ENCODE data around the gene AGAP1.

AGAP1 gene

DNA sequence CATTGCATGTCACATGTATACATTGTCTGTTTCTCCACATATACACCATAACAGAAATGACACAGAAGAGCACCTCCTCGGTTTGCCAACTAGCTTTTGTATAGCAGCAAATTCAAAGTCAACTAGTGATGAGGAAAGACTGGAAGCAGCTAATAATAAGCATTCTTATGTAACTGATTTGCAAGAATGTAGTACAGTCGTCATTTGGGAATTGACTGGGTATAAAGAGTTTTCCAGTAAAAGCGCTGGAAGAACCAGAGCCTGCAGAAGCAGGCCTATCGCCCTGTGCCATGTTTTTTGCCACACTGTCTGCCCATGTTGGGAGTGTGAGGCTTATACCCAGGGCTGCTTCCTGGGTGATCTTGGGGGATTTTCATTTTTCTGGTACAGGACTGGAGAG, 363.8 kb downstream of the AGAP1 start:
- DNase-seq: no peak

GRCh38 chr2:235858881-235859280, 365.0 kb downstream of the AGAP1 start:
- DNase-seq: peak; percentile 46

DNA sequence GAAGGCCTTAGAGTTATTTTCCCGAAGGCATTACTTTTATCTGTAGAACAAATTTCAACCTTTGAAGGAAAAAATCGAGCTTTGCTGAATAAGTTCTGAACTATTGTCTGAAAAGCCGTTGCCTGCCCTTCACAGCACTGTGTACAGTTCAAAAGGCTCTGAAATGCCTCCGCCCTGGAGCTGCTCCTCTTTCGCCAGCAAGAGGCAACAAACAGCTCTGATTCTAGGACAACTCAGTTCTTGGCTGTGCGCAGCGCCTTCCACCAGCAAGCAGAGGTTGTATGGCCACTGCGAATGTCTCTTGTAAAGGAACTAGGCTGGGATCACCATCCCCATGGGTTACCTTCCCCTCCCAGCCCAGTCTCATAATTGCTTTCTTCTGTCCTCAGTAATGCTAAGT, 365.8 kb downstream of the AGAP1 start:
- DNase-seq: peak; percentile 30

DNA sequence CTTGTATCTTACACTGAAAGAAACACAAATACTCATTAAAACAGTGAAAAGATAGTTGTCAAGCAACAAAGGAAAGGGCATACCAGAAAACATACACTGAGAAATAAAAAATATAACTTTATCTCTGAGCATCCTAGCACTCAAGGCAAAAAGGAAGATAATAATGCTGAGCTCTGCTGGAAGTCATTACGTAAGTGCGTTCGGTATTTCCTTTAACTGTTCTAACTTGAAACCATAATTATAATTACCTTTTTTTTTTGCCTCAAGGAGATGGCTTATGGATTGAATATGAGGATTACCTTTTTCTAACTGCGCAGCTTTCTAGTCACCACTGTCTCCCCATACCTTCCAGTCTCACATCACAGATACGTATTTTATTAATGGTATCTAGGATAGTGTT, 366.3 kb downstream of the AGAP1 start:
- DNase-seq: no peak

DNA sequence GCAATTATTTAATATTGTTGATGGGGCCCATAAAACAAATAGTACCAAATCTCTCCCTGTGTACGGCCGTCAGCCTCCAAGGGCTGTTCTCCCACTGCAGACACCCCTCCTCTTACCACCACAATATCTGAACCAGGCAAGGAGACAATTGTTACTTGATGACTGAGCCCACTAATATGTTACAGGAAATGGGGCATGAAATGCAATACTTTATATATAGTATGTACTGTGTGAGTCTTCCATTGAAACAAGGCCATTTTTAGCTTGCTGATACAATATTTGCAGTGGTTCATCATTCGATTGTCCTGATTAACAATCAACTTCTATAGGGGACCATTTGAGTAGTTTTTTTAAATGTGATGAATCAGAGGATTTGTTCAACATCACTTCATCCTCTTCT, 367.0 kb downstream of the AGAP1 start:
- DNase-seq: no peak

DNA sequence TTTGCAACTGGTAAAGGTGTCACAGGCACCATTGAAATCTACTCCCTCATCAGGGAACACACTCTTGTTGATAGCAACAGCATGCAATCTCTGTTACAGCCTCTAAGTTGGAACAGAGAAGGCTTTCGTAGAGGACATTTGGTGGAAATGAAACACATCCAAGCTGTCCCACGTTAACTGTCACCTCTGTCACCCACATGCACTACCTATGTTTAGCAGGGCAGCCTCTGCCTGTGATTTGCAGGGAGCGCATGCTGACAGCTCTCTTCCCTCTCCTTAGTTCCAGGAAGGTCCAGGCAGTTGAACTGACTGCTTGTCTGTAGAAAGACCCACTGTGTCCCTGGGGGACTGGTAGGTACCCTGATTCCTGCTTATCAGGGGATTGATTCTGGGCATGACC, 367.5 kb downstream of the AGAP1 start:
- DNase-seq: no peak

DNA sequence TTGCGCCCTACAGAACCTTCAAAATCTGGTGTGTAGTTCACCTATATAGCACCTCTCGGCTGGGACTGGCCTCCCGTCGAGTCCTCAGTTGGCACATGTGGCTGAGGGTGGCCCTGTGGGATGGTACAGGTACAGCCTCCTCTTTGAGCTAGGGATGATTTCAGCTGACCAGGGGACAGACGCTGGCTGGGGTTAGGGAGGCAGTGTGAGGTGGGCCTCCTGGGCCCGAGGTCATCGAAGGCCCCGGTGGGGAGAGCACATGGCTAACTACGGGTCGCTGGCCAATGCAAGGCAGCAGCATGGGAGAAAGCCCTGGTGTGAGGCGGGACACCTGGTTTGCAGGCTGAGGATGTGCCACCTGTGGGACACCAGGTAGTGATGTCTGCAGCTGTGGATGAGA, 369.6 kb downstream of the AGAP1 start:
- DNase-seq: no peak

DNA sequence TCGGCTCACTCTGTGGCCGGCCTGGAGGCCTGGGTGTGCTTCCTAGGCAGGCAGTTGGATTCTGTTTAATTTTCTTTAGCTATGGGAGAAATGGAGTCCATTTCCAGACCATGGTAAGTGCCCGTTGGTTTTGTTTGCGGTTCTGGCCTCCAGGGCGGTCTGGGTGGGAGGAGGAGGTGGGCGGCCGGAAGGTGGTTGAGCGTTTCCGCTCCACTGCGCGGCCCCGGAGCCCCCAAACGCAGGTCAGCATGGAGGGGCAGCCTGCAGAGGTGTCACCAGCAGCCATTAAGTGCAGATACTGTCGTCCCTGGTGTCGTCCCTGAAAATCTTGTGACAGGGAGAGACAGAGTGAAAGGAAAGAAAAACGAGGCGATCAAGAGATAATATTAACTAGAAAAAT, 370.5 kb downstream of the AGAP1 start:
- peak; percentile 51 for DNase-seq

GRCh38 chr2:235864733-235865515, 371.1 kb downstream of the AGAP1 start:
- peak; percentile 82 for DNase-seq

GRCh38 chr2:235866373-235866772, 372.5 kb downstream of the AGAP1 start:
- DNase-seq: no peak

DNA sequence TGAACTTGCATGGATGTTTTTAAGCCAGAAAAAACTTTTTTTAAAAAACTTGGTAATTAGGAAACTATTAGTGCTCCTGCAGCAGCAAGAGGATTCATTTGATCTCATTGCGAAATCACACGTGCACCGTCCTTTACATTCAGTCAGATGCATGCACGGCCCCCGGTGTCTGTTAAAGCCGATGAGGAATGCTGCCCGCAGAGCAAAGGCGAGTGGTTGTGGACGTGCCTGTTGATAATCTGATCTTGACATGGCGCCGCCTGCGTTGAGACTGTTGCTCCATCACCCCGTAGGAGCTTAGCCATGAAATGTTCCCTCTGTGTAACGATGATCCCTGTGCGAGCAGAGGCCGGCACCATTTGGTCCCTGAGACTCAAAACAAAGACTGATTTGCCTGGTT, 374.4 kb downstream of the AGAP1 start:
- no peak for DNase-seq

GRCh38 chr2:235868645-235869044, 374.8 kb downstream of the AGAP1 start:
- no peak for DNase-seq

DNA sequence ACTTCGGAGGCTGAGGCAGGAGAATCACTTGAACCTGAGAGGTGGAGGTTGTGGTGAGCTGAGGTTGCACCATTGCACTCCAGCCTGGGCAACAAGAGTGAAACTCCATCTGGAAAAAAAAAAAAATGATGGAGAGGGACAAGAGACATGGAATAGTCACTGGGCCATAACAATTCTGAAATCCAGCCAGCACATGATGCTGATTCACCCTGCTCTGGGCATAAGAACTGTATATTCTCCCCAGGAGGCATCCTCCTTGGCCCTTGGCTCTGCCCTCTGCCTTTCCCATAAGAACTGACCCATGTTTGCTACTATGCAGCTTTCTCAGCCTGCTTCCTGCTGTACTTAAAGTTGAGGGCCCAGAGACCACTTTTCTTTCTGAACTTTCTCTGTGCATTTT, 376.7 kb downstream of the AGAP1 start:
- no peak for DNase-seq

DNA sequence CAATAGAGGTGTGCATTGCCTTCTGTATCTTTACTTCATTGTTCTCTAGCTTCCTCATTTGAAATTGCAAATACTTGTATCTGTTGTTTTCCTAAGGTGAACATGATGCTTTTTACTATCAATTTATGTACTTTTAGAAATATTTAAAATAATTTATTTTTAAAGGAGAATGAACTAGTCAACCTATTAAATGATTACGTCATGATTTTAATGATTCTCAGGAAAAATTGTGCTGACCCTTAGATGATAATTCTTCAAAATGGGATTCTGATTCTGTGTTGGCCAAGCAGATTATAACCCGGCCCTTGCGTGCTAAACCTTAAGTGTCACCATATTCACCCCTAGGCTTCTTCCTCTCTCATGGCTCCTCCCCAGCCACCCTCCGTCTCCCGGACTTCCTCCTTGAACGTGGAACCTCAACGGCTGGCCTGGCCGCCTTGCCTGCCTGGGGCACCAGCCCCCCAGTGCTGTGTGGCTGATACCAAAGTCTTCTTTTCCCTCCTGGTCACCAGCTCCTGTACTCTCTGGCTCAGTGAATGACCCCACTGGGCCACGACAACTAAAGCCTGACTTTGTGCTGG, 382.3 kb downstream of the AGAP1 start:
- DNase-seq: no peak

GRCh38 chr2:235877275-235877802, 383.5 kb downstream of the AGAP1 start:
- DNase-seq: no peak

GRCh38 chr2:235879116-235879515, 385.3 kb downstream of the AGAP1 start:
- no peak for DNase-seq

- no peak for DNase-seq
These were observed 389.8 kb downstream of the AGAP1 start for GRCh38 chr2:235883675-235884074.

DNA sequence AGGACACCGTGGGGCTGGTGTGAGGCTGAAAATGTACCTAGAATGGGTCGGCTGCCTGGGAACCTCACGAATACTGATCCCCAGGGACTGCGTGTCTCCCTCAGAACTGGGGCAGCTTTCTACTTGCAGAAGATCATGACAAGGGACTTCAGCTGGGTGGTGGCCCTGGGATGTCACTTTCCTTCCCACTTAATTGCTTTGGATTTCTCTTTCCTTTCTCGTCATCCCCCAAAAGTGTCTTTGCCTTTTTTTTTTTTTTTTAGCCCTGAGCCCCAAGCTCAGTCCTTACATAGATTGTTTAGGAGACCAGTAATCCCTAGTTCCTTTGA, 395.4 kb downstream of the AGAP1 start:
- no peak for DNase-seq

DNA sequence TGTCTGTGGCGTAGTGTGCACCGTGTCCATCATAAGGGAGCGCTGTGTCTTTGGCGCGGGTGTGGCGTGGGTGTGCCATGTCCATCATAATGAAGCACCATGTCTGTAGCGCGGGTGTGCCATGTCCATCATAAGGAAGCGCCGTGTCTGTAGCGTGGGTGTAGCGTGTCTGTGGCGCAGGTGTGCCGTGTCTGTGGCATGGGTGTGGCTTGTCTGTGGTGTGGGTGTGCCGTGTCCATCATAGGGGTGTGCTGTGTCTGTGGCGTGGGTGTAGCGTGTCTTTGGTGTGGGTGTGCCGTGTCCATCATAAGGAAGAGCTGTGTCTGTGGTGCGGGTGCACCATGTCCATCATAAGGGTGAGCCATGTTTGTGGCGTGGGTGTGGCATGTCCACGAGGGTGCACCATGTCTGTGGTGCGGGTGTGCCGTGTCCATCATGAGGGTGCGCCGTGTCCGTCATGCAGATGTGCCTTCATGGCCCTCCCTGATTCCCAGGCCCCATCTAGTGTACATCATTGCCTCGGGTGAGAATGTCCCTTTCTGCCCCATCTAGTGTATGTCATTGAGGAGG, 399.4 kb downstream of the AGAP1 start:
- no peak for DNase-seq

GRCh38 chr2:235894839-235895238, 401.0 kb downstream of the AGAP1 start:
- DNase-seq: no peak

DNA sequence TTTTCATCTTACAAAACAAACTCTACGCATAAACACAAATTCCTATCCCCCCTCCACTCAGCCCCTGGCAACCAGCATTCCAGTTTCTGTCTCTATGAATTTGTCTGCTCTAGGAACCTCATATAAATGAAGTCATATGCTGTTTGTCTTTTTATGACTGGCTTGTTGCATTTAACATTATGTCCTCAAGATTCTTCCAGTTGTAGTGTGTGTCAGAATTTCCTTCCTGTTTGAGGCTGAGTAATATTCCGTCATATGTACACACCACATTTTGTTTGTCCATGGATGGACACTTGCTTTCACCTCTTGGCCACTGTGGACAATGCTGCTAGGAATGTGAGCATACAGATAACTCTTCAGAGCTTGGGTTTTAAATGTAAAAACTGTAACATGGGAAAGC, 402.2 kb downstream of the AGAP1 start:
- DNase-seq: no peak

DNA sequence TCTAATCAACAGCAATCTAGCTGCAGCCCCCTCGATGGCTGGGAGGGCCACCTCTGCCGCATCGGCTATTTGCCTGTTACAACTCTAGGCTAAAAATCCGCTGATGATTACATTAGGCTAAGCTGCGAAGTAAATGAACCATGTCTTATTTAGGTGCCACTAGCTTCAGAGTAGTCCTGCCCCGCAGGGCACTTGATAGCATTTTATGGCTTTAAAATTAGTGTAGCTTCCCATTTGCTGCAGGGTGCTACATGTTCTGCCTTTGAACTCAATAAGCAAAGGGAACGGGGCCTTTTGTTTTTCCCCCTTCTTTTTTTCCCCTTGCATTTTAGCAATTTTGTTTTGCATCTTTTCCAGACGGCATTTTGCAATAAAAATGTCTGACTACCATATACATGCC, 404.1 kb downstream of the AGAP1 start:
- DNase-seq: no peak

DNA sequence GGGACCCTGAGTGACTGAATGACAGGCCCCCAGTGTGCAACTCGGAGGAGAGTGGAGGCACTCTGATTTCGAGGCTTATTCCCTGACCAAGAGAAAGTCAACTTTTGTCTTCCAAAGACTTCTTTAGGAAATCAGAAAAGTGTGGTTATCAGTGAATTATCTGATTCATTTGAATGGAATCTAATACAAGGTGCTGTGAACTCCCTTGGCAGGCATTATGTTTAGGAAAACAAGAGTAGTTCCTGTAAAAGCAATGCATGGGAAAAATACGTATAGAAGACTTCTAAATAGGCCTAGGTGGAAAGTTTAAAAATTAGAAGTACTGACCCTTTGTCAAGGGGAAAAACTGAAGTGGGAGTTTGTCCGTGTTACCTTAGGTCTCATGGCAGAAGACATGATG, 404.9 kb downstream of the AGAP1 start:
- DNase-seq: no peak

- DNase-seq: no peak
These were observed 406.8 kb downstream of the AGAP1 start for GRCh38 chr2:235900631-235901030.

- no peak for DNase-seq
These were observed 407.4 kb downstream of the AGAP1 start for GRCh38 chr2:235901243-235901642.
